HepG2 (cell line): ENCODE results near the gene NCOA1. TPM values are rescaled to one million over a fixed set of nuclear protein-coding genes. Genes with fewer than 3 reads are reported as not detected.

Experiments
- ATAC-seq: fragments of 200-7000 bp; cut with Tn5 transposase; 3 replicates; pipeline ENCODE4 v1.9.1; 2020; ENCODE audit warnings: mild to moderate bottlenecking, moderate library complexity
- BruUV-seq: library from RNA; stranded (reverse); fragments of 400-500 nt; replicated peaks from 2 replicates; lab custom pipeline; 2021; lab: Mats Ljungman, UMichigan
- CTCF ChIA-PET: fragments of 300-600 bp; formaldehyde crosslinking; extraction: SDS; loops from one replicate; lab custom pipeline; 2021; ENCODE audit warnings: low total read pairs, inconsistent platforms, low intra/inter-chr PET ratio; lab: Yijun Ruan, JAX
- POLR2A ChIA-PET: fragments of 350-600 bp; sonication (Branson Sonifier 250); formaldehyde crosslinking; loops from one replicate; lab custom pipeline; 2020; ENCODE audit warnings: antibody characterized with exemption, inconsistent platforms; lab: Yijun Ruan, JAX
- DNase-seq: peaks from one replicate; pipeline ENCODE4 v3.0.0-alpha.2; 2015; ENCODE audit warnings: low spot score
- FAIRE-seq: peaks from 3 replicates; lab custom pipeline; 2011; peaks lifted over from hg19 to GRCh38; lab: Jason Lieb, UNC
- H2AFZ ChIP-seq: one replicate; pipeline ENCODE4 v1.6.1; 2011; ENCODE audit warnings: low read length, inconsistent platforms
- H3K27ac ChIP-seq: fragments of 300-600 bp; 3 replicates; pipeline ENCODE4 v1.8.0; 2011; ENCODE audit warnings: mixed run types, mild to moderate bottlenecking, mixed read lengths, low read length, inconsistent platforms; ENCODE audit not compliant: insufficient read depth; ENCODE audit errors: extremely low read length
- H3K27me3 ChIP-seq, 2 experiments: fragments of 200-600 bp in 1 of 2; 2 replicates in 1 of 2; 3 replicates in 1 of 2; pipeline versions ENCODE4 v1.6.0 to v1.8.0; 2011; ENCODE audit warnings: low read length in 2 of 2, mild to moderate bottlenecking in 2 of 2, moderate library complexity in 2 of 2, inconsistent platforms in 1 of 2; ENCODE audit not compliant: insufficient read depth in 2 of 2, control insufficient read depth in 1 of 2
- H3K36me3 ChIP-seq, 2 experiments: fragments of 200-600 bp in 1 of 2; replicated peaks in 1 of 2; 2 replicates in 1 of 2; 3 replicates in 1 of 2; pipeline versions ENCODE4 v1.5.1 to v1.8.0; 2011; ENCODE audit warnings: low read length in 2 of 2, inconsistent platforms in 1 of 2; ENCODE audit not compliant: insufficient read depth in 2 of 2, control insufficient read depth in 1 of 2
- H3K4me1 ChIP-seq: 2 replicates; pipeline ENCODE4 v1.5.1; 2012; ENCODE audit warnings: low read length, inconsistent platforms; ENCODE audit not compliant: insufficient read depth
- H3K4me2 ChIP-seq: 2 replicates; pipeline ENCODE4 v1.6.0; 2011; ENCODE audit warnings: low read depth, low read length, inconsistent platforms
- H3K4me3 ChIP-seq, 3 experiments: fragments of 200-600 bp in 1 of 3; sonication (generic), shearing (Covaris generic) in 1 of 3; replicated peaks in 1 of 3; 2 replicates each; pipeline ENCODE4 v1.5.1; 2011 to 2016; ENCODE audit warnings: low read length in 3 of 3, inconsistent platforms in 2 of 3, low read depth in 2 of 3, mild to moderate bottlenecking in 2 of 3, control low read depth in 1 of 3, mixed read lengths in 1 of 3; ENCODE audit not compliant: insufficient read depth in 1 of 3
- H3K79me2 ChIP-seq: one replicate; pipeline ENCODE4 v1.6.1; 2011; ENCODE audit warnings: low read length, inconsistent platforms; ENCODE audit not compliant: insufficient read depth
- H3K9ac ChIP-seq: 2 replicates; pipeline ENCODE4 v1.6.0; 2011; ENCODE audit warnings: mild to moderate bottlenecking, low read depth, low read length, inconsistent platforms; ENCODE audit not compliant: insufficient read depth
- H3K9me3 ChIP-seq: 2 replicates; pipeline ENCODE4 v1.5.1; 2012; ENCODE audit warnings: mild to moderate bottlenecking, low read length
- H4K20me1 ChIP-seq: 2 replicates; pipeline ENCODE4 v1.6.0; 2011; ENCODE audit warnings: inconsistent platforms, mild to moderate bottlenecking, low read length, moderate library complexity; ENCODE audit not compliant: insufficient read depth
- GMEB1 ChIP-seq: sonication (generic); formaldehyde crosslinking; IDR thresholded peaks from 2 replicates; pipeline ENCODE4 v1.5.1; 2020; ENCODE audit warnings: missing genetic modification reagents, mild to moderate bottlenecking, borderline replicate concordance
- GPN1 ChIP-seq: sonication (generic); formaldehyde crosslinking; IDR thresholded peaks from 2 replicates; pipeline ENCODE4 v1.5.1; 2020; ENCODE audit warnings: missing genetic modification reagents, borderline replicate concordance
- NBN ChIP-seq: fragments of 450-650 bp; conservative IDR thresholded peaks from 2 replicates; pipeline ENCODE4 v1.6.1; 2017
- RNF219 ChIP-seq: sonication (generic); formaldehyde crosslinking; IDR thresholded peaks from 2 replicates; pipeline ENCODE4 v1.5.0; 2020; ENCODE audit warnings: mild to moderate bottlenecking, missing genetic modification reagents
- ZEB1 ChIP-seq: IDR thresholded peaks from 2 replicates; pipeline ENCODE4 v1.6.1; 2012; ENCODE audit warnings: mild to moderate bottlenecking, low read depth, inconsistent platforms; ENCODE audit not compliant: insufficient replicate concordance
- ZNF143 ChIP-seq: sonication (generic); formaldehyde crosslinking; IDR thresholded peaks from 2 replicates; pipeline ENCODE4 v1.4.0; 2020; ENCODE audit warnings: missing genetic modification reagents
- ZNF225 ChIP-seq: sonication (generic); formaldehyde crosslinking; IDR thresholded peaks from 2 replicates; pipeline ENCODE4 v1.4.0; 2020; ENCODE audit warnings: mild to moderate bottlenecking, missing genetic modification reagents
- ZNF280B ChIP-seq: sonication (generic); formaldehyde crosslinking; IDR thresholded peaks from 2 replicates; pipeline ENCODE4 v1.5.0; 2020; ENCODE audit warnings: missing genetic modification reagents, mild to moderate bottlenecking, borderline replicate concordance
- WGBS: methylation state at CpG from one replicate; pipeline ENCODE4 v1.1.6; 2017; ENCODE audit warnings: low lambda C conversion rate; 5-methylcytosine and 5-hydroxymethylcytosine counted together
- in situ Hi-C: cut with HindIII; loops from 2 replicates; pipeline ENCODE4 v1.10.0; 2017; ENCODE audit warnings: low pct_unique_long_range_greater_than_20kb; ENCODE audit not compliant: extremely low pct_ligation_motif_present
- intact Hi-C: fragments of 100-400 bp; cut with micrococcal nuclease; formaldehyde crosslinking; loops from one replicate; pipeline ENCODE4 v1.10.0; 2022; ENCODE audit not compliant: unreplicated experiment
- polyA plus RNA-seq, 8 experiments: library from polyadenylated mRNA; depleted of rRNA in 3 of 8; stranded (reverse) in 7 of 8; unstranded in 1 of 8; fragments of >200 nt; fragmentation: Illumina TruSeq in 4 of 8; extraction: Trizol in 4 of 8; gene quantifications; 2 replicates each; pipeline versions ENCODE4 v1.2.1 to v1.2.3, GENCODE V29; 2011 to 2016; ENCODE audit warnings: low read depth in 4 of 8, missing spikeins in 1 of 8, mixed read lengths in 1 of 8; ENCODE audit not compliant: insufficient read depth in 1 of 8
- total RNA-seq, 5 experiments: library from RNA; depleted of rRNA; stranded (reverse); fragments of >200 nt; fragmentation: Illumina TruSeq; extraction: Trizol; gene quantifications; 2 replicates each; pipeline ENCODE4 v1.2.3, GENCODE V29; 2016; ENCODE audit warnings: low read depth in 1 of 5

The NCOA1 gene
- total and polyA plus RNA-seq, 2 of the 13 experiments (the other 11 are each of a cell fraction or from before 2014, with no cell fraction given) = 10.0 to 10.4 TPM

- no peak for DNase-seq
- WGBS = 56% methylated on average over 5 of the region's 5 CpGs
- CTCF ChIA-PET = no interaction called here
Measured at GRCh38 chr2:24459224-24460161, 31.6 kb upstream of the NCOA1 start.

More at GRCh38 chr2:24459224-24460161, 31.6 kb upstream of the NCOA1 start:
- no peaks in the 10 kb centered on the region for H4K20me1 ChIP-seq
- no peak overlapping the region for H3K27ac ChIP-seq
- no peak overlapping the region for H2AFZ ChIP-seq
- no TSS peak for BruUV-seq
- H3K9me3 ChIP-seq = no peaks in the 10 kb centered on the region
- no peak overlapping the region for H3K4me3 ChIP-seq
- H3K79me2 ChIP-seq = no peaks in the 10 kb centered on the region
- in situ Hi-C loops = no loop called here
- no peak for TF ChIP-seq ZNF225 (CRISPR knock-in tag)
- TF ChIP-seq ZNF143 (CRISPR knock-in tag) = no peak
- TF ChIP-seq GPN1 (CRISPR knock-in tag) = no peak
- no peak for TF ChIP-seq ZEB1
- TF ChIP-seq ZNF280B (CRISPR knock-in tag) = no peak
- no peak for TF ChIP-seq RNF219
- no peak for TF ChIP-seq GMEB1 (CRISPR knock-in tag)
- TF ChIP-seq NBN = no peak
- H3K27me3 ChIP-seq = peaks cover 2 to 4% of the 10 kb centered on the region in 2 experiments; a peak in 4 of 5 replicates
- POLR2A ChIA-PET = no interaction called here
- FAIRE-seq (no peak), ATAC-seq (no peak)
- H3K4me1 ChIP-seq = no peaks in the 10 kb centered on the region
- no peak overlapping the region for H3K9ac ChIP-seq
- intact Hi-C loops = no loop called here
- H3K36me3 ChIP-seq = no peaks in the 10 kb centered on the region
- H3K4me2 ChIP-seq = no peak overlapping the region
